Fibroblast of lung (primary cell): ENCODE results near the gene TARP.
A peak's percentile ranks its signal among the peaks of the same experiment; 100 is the strongest.

Experiments
- DNase-seq, 2 donors: peaks; one replicate each; pipeline versions ENCODE4 v3.0.0 to v3.0.0-alpha.2; 2010; ENCODE audit warnings: low read depth in 2 of 2
- H2AFZ ChIP-seq: 2 replicates; pipeline ENCODE4 v1.5.1; 2012; ENCODE audit warnings: low read length, control low read depth, inconsistent platforms
- H3K27ac ChIP-seq: 2 replicates; pipeline ENCODE4 v1.5.1; 2011; ENCODE audit warnings: low read length, control low read depth; ENCODE audit not compliant: insufficient read depth
- H3K27me3 ChIP-seq: 2 replicates; pipeline ENCODE4 v1.5.1; 2011; ENCODE audit warnings: mild to moderate bottlenecking, low read length; ENCODE audit not compliant: control insufficient read depth, insufficient read depth
- H3K36me3 ChIP-seq: 2 replicates; pipeline ENCODE4 v1.5.1; 2011; ENCODE audit warnings: low read length; ENCODE audit not compliant: control insufficient read depth, insufficient read depth
- H3K4me1 ChIP-seq: 2 replicates; pipeline ENCODE4 v1.5.1; 2011; ENCODE audit warnings: low read length; ENCODE audit not compliant: control insufficient read depth, insufficient read depth; ENCODE audit errors: extremely low read depth
- H3K4me2 ChIP-seq: 2 replicates; pipeline ENCODE4 v1.5.1; 2011; ENCODE audit warnings: low read length, control low read depth; ENCODE audit not compliant: insufficient read depth; ENCODE audit errors: extremely low read depth
- H3K4me3 ChIP-seq, 4 experiments: fragments of 200-600 bp in 1 of 4; sonication (generic) in 1 of 4; replicated peaks in 1 of 4; 2 replicates each; pipeline ENCODE4 v1.5.1; 2011 to 2016; ENCODE audit warnings: low read length in 4 of 4, low read depth in 3 of 4, mild to moderate bottlenecking in 3 of 4, control low read depth in 2 of 4, inconsistent platforms in 1 of 4, mixed read lengths in 1 of 4; ENCODE audit not compliant: insufficient read depth in 1 of 4; ENCODE audit errors: control extremely low read depth in 1 of 4
- H3K79me2 ChIP-seq: 2 replicates; pipeline ENCODE4 v1.5.1; 2012; ENCODE audit warnings: mild to moderate bottlenecking, low read length, inconsistent platforms; ENCODE audit not compliant: control insufficient read depth, insufficient read depth
- H3K9ac ChIP-seq: 2 replicates; pipeline ENCODE4 v1.5.1; 2011; ENCODE audit warnings: mild to moderate bottlenecking, low read length, control low read depth; ENCODE audit not compliant: insufficient read depth
- H3K9me3 ChIP-seq: 2 replicates; pipeline ENCODE4 v1.5.1; 2012; ENCODE audit warnings: low read depth, low read length; ENCODE audit not compliant: control insufficient read depth, insufficient read depth
- H4K20me1 ChIP-seq: 2 replicates; pipeline ENCODE4 v1.5.1; 2011; ENCODE audit warnings: low read length; ENCODE audit not compliant: control insufficient read depth, insufficient read depth; ENCODE audit errors: extremely low read depth
- EZH2 ChIP-seq: IDR thresholded peaks from 2 replicates; pipeline ENCODE4 v1.5.1; 2012; ENCODE audit warnings: low read length, control low read depth, mild to moderate bottlenecking; ENCODE audit errors: missing control alignments
- TF ChIP-seq, protein P1 (sequence below), 2 donors: IDR thresholded peaks in 1 of 2; conservative IDR thresholded peaks in 1 of 2; 1 replicate in 1 of 2; 2 replicates in 1 of 2; pipeline ENCODE4 v1.5.1; 2011 to 2012; ENCODE audit warnings: low read length in 2 of 2, control low read depth in 1 of 2, inconsistent platforms in 1 of 2, low read depth in 1 of 2, mild to moderate bottlenecking in 1 of 2

Gene TARP

DNA sequence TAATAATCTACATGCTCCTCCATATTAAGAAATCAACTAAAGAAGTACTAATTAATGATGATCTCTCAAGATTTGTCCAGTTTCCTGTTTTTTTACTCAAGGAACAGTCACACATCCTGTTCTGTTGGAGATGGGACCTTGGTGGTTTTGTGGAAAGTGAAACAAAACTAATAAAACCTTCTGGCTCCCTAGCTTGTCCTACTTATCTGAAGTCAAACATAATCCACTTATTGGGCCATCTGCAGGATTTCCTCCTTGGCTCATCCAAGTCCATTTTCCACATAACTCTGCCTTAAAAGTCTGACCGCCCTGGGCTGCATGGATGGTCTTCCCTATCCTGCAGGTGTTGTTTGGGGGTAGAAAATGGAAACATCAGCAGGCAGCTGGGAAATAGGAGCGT lies 39.4 kb upstream of the TARP start:
- H3K27ac ChIP-seq = no peak overlapping the region
- H3K27me3 ChIP-seq = peaks cover 2% of the 10 kb centered on the region
- H3K79me2 ChIP-seq = no peaks in the 10 kb centered on the region
- no peak overlapping the region for H3K4me2 ChIP-seq
- no peak for DNase-seq
- H3K4me1 ChIP-seq = no peaks in the 10 kb centered on the region
- no peaks in the 10 kb centered on the region for H3K36me3 ChIP-seq
- H2AFZ ChIP-seq = no peak overlapping the region
- H3K9ac ChIP-seq = no peak overlapping the region
- TF ChIP-seq EZH2 = no peak
- TF ChIP-seq, protein P1, sequence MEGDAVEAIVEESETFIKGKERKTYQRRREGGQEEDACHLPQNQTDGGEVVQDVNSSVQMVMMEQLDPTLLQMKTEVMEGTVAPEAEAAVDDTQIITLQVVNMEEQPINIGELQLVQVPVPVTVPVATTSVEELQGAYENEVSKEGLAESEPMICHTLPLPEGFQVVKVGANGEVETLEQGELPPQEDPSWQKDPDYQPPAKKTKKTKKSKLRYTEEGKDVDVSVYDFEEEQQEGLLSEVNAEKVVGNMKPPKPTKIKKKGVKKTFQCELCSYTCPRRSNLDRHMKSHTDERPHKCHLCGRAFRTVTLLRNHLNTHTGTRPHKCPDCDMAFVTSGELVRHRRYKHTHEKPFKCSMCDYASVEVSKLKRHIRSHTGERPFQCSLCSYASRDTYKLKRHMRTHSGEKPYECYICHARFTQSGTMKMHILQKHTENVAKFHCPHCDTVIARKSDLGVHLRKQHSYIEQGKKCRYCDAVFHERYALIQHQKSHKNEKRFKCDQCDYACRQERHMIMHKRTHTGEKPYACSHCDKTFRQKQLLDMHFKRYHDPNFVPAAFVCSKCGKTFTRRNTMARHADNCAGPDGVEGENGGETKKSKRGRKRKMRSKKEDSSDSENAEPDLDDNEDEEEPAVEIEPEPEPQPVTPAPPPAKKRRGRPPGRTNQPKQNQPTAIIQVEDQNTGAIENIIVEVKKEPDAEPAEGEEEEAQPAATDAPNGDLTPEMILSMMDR (conservative IDR thresholded peaks at IDR 0.05 in 1 of 2, IDR thresholded peaks at IDR 0.05 in 1 of 2; ENCODE audit: low read depth in 1 of 2, low read length in 2 of 2) = no peak
- no peaks in the 10 kb centered on the region for H4K20me1 ChIP-seq
- H3K9me3 ChIP-seq = no peaks in the 10 kb centered on the region
- no peak overlapping the region for H3K4me3 ChIP-seq

DNA sequence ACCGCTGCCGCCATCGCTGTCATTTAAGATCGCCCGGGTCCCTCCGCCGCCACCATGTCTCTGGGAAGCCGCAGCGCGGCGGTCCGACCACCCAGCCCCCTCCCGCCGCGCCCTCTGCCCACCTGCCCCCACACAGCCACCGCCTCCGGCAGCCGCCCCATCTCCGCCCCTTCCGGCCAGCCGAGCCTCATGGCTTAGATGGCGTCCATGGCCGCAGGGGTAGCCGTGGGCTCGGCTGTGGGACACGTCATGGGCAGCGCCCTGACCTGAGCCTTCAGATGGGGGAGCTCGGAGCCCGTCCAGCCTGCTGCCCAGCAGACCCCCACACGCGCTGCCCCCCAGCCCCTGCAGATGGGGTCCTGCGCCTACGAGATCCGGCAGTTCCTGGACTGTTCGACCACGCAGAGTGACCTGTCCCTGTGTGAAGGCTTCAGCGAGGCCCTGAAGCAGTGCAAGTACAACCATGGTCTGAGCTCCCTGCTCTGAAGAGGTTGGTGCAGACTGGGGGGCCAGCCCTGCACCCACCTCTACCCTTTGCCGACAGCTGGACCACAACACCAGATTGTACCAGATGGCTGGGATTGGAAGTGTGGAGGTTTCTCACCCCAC lies 38.0 kb upstream of the TARP start:
- H3K27me3 ChIP-seq = peaks cover 2% of the 10 kb centered on the region
- H3K4me1 ChIP-seq = no peaks in the 10 kb centered on the region
- no peak overlapping the region for H2AFZ ChIP-seq
- H3K9me3 ChIP-seq = no peaks in the 10 kb centered on the region
- H3K9ac ChIP-seq = no peak overlapping the region
- H3K27ac ChIP-seq = no peak overlapping the region
- peak overlapping the region; percentile 15 for H3K4me2 ChIP-seq
- H3K79me2 ChIP-seq = no peaks in the 10 kb centered on the region
- DNase-seq = peak in 1 of 2 donors; percentile 25
- TF ChIP-seq, protein P1 (conservative IDR thresholded peaks at IDR 0.05 in 1 of 2, IDR thresholded peaks at IDR 0.05 in 1 of 2; ENCODE audit: low read depth in 1 of 2, low read length in 2 of 2) = no peak
- TF ChIP-seq EZH2 = no peak
- no peaks in the 10 kb centered on the region for H3K36me3 ChIP-seq
- peak overlapping the region in 2 of 4 experiments; percentile 41 to 60 for H3K4me3 ChIP-seq
- H4K20me1 ChIP-seq = no peaks in the 10 kb centered on the region

DNA sequence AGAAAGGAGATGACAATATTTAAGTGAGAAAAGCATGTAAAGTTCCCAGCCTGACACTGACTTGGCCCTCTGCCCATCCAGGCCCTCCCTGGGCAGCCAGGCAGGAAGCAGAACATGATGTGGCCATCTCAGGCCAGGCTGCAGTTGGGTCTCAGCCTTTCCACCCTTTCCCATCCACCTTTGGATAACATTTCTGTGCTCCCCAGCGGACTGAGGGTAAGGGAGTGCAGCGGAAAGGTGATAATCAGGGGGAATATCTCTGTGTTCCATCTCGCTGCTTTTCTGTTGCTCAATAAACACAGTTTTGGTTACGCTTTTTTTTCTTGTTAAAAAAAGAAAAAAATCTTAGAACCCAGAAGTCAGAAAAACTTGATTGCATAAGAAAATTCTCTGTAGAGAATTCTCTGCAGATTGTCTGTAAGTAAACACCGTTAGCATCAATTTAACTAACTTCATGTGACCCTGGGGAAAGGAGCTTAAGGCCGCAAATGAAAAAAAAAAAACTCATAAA lies 37.2 kb upstream of the TARP start:
- no peak overlapping the region for H3K9ac ChIP-seq
- H3K4me2 ChIP-seq = peak overlapping the region; percentile 19
- H3K9me3 ChIP-seq = no peaks in the 10 kb centered on the region
- H2AFZ ChIP-seq = no peak overlapping the region
- TF ChIP-seq, protein P1 (conservative IDR thresholded peaks at IDR 0.05 in 1 of 2, IDR thresholded peaks at IDR 0.05 in 1 of 2; ENCODE audit: low read depth in 1 of 2, low read length in 2 of 2) = no peak
- no peak for TF ChIP-seq EZH2
- H4K20me1 ChIP-seq = no peaks in the 10 kb centered on the region
- H3K4me1 ChIP-seq = no peaks in the 10 kb centered on the region
- H3K36me3 ChIP-seq = no peaks in the 10 kb centered on the region
- peak overlapping the region in 2 of 4 experiments; percentile 41 to 60 for H3K4me3 ChIP-seq
- peak in 1 of 2 donors; percentile 28 for DNase-seq
- H3K27ac ChIP-seq = no peak overlapping the region
- H3K79me2 ChIP-seq = no peaks in the 10 kb centered on the region
- H3K27me3 ChIP-seq = peaks cover 2% of the 10 kb centered on the region
